GM18519 (cell line): ENCODE results near the gene IGFL1.
"Not testable (repeated sequence)": the region's sequence is repeated elsewhere in the genome, so short reads cannot be mapped to it uniquely, and the experiment has no call there.

ENCODE experiments used
- ATAC-seq: cut with Tn5 transposase; IDR thresholded peaks from one replicate; pipeline ENCODE4 v1.9.1; 2021; ENCODE audit warnings: mild to moderate bottlenecking, moderate library complexity; ENCODE audit not compliant: unreplicated experiment, low FRiP score

The IGFL1 gene

GRCh38 chr19:46221981-46222610 lies 7.4 kb upstream of the IGFL1 start:
- no peak for ATAC-seq

GRCh38 chr19:46223787-46224186 lies 5.8 kb upstream of the IGFL1 start:
- ATAC-seq = not testable (repeated sequence)

- no peak for ATAC-seq
Observed at GRCh38 chr19:46224773-46225172, 4.8 kb upstream of the IGFL1 start.

GRCh38 chr19:46225558-46226004 lies 4.0 kb upstream of the IGFL1 start:
- no peak for ATAC-seq

- ATAC-seq = no peak
Observed at GRCh38 chr19:46226438-46226973, 3.0 kb upstream of the IGFL1 start.

GRCh38 chr19:46232029-46232428 lies 2.5 kb downstream of the IGFL1 start:
- no peak for ATAC-seq

- ATAC-seq = no peak
Observed at GRCh38 chr19:46232468-46232867, 2.9 kb downstream of the IGFL1 start.

- no peak for ATAC-seq
Observed at GRCh38 chr19:46232938-46233621, 3.5 kb downstream of the IGFL1 start.

GRCh38 chr19:46233871-46234270 lies 4.3 kb downstream of the IGFL1 start:
- not testable (repeated sequence) for ATAC-seq

GRCh38 chr19:46238141-46238540 lies 8.6 kb downstream of the IGFL1 start:
- not testable (repeated sequence) for ATAC-seq

GRCh38 chr19:46239193-46240024 lies 9.9 kb downstream of the IGFL1 start:
- ATAC-seq = no peak

- no peak for ATAC-seq
Observed at GRCh38 chr19:46240693-46241092, 11.2 kb downstream of the IGFL1 start.

GRCh38 chr19:46241626-46242025 lies 12.1 kb downstream of the IGFL1 start:
- no peak for ATAC-seq

- not testable (repeated sequence) for ATAC-seq
Observed at GRCh38 chr19:46243081-46243654, 13.6 kb downstream of the IGFL1 start.

- ATAC-seq = no peak
Observed at GRCh38 chr19:46250076-46250735, 20.7 kb downstream of the IGFL1 start.

- no peak for ATAC-seq
Observed at GRCh38 chr19:46251416-46251815, 21.9 kb downstream of the IGFL1 start.

- no peak for ATAC-seq
Observed at GRCh38 chr19:46254776-46255175, 25.2 kb downstream of the IGFL1 start.

GRCh38 chr19:46256855-46257254 lies 27.3 kb downstream of the IGFL1 start:
- no peak for ATAC-seq

GRCh38 chr19:46261501-46261900 lies 32.0 kb downstream of the IGFL1 start:
- ATAC-seq = not testable (repeated sequence)

GRCh38 chr19:46262684-46263296 lies 33.2 kb downstream of the IGFL1 start:
- peak; percentile 49 for ATAC-seq
